HFFc6 (cell line): Measurements from ENCODE around the gene ROBO1. TPM values are rescaled to one million over a fixed set of nuclear protein-coding genes. Genes with fewer than 3 reads are reported as not detected.

Experiments
- DNase-seq: peaks from one replicate; pipeline ENCODE4 v3.0.0-alpha.2; 2018
- H3K27ac Mint-ChIP-seq: 2 replicates; pipeline ENCODE4 v1.8.0; 2020; ENCODE audit warnings: mild to moderate bottlenecking, mixed read lengths
- H3K27me3 Mint-ChIP-seq: 2 replicates; pipeline ENCODE4 v1.8.0; 2021; ENCODE audit warnings: mild to moderate bottlenecking, moderate library complexity, mixed read lengths; ENCODE audit not compliant: insufficient read depth
- H3K36me3 Mint-ChIP-seq: 2 replicates; pipeline ENCODE4 v1.8.0; 2021; ENCODE audit warnings: low read depth, mixed read lengths
- H3K4me1 Mint-ChIP-seq: 2 replicates; pipeline ENCODE4 v1.8.0; 2020; ENCODE audit warnings: low read depth, mixed read lengths
- H3K4me3 Mint-ChIP-seq: 2 replicates; pipeline ENCODE4 v1.8.0; 2020; ENCODE audit warnings: mild to moderate bottlenecking, moderate library complexity, mixed read lengths
- H3K9me3 Mint-ChIP-seq: 2 replicates; pipeline ENCODE4 v1.8.0; 2020; ENCODE audit warnings: mild to moderate bottlenecking, mixed read lengths
- total RNA-seq, 6 experiments: library from RNA; stranded (reverse); fragmentation: NEBNext Ultra II Directional; extraction: Animal tissue kit (Norgen Biotek cat#: 25700); gene quantifications; 2 replicates in 1 of 6; 3 replicates in 5 of 6; pipeline ENCODE4 v1.2.3, GENCODE V29; 2021
- TF ChIP-seq, protein P1 (sequence below): fragments of 200-600 bp; sonication (generic); IDR thresholded peaks from 2 replicates; pipeline ENCODE4 v1.5.0; 2021; ENCODE audit warnings: antibody characterized with exemption, mild to moderate bottlenecking

ROBO1 gene
- total RNA-seq, 6 experiments from 2014 or later, result 38.7 to 51.3 (median 41.7) TPM

- H3K27me3 Mint-ChIP-seq, result no peaks in the 10 kb centered on the region
- no peak overlapping the region for H3K4me3 Mint-ChIP-seq
- H3K9me3 Mint-ChIP-seq, result peaks cover 25% of the 10 kb centered on the region
- H3K36me3 Mint-ChIP-seq, result no peaks in the 10 kb centered on the region
- DNase-seq, result no peak
- TF ChIP-seq, protein P1, sequence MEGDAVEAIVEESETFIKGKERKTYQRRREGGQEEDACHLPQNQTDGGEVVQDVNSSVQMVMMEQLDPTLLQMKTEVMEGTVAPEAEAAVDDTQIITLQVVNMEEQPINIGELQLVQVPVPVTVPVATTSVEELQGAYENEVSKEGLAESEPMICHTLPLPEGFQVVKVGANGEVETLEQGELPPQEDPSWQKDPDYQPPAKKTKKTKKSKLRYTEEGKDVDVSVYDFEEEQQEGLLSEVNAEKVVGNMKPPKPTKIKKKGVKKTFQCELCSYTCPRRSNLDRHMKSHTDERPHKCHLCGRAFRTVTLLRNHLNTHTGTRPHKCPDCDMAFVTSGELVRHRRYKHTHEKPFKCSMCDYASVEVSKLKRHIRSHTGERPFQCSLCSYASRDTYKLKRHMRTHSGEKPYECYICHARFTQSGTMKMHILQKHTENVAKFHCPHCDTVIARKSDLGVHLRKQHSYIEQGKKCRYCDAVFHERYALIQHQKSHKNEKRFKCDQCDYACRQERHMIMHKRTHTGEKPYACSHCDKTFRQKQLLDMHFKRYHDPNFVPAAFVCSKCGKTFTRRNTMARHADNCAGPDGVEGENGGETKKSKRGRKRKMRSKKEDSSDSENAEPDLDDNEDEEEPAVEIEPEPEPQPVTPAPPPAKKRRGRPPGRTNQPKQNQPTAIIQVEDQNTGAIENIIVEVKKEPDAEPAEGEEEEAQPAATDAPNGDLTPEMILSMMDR, result no peak
- no peak overlapping the region for H3K27ac Mint-ChIP-seq
- no peaks in the 10 kb centered on the region for H3K4me1 Mint-ChIP-seq
Measured at GRCh38 chr3:79724206-79724605, 43.6 kb downstream of the ROBO1 start.

DNA sequence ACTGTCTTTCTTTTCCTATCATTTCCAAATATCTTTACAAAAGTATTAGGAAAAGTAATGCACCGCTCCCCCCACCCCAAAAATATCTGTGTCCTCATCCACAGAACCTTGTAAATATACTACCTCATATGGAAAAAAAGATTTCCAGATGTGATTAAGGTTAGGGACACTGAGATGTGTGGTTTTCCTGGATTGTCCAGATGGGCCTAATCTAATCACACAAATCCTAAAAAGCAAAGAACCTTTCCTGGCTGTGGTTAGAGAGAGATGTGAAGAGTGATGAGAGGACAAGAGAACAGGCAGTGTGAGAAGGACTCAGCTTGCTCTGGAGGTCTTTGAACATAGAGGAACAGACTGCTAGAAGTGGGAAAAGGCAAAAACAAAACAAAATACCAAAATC lies 77.7 kb downstream of the ROBO1 start:
- peaks cover 32% of the 10 kb centered on the region for H3K9me3 Mint-ChIP-seq
- no peak overlapping the region for H3K4me3 Mint-ChIP-seq
- no peak overlapping the region for H3K27ac Mint-ChIP-seq
- no peaks in the 10 kb centered on the region for H3K4me1 Mint-ChIP-seq
- no peaks in the 10 kb centered on the region for H3K27me3 Mint-ChIP-seq
- TF ChIP-seq, protein P1, result no peak
- no peaks in the 10 kb centered on the region for H3K36me3 Mint-ChIP-seq
- no peak for DNase-seq

DNA sequence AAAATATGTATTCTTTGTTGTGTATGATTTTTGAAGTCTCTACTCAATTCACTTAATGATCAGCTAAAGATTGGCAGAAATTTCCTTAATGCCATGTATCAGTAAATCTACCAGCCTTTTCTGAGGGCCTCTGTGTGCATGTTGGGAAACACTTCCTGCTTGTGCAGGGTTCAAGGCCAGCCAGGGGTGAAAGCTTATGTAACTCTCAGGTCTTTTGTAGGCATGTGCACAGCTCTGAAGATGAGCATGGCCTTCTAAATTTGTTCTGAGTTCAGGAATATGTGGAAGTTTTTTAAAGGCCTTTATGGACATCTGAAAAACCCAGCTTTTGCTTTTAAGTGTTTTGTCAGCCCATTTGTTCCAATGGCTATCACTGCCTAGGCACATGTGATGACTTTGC lies 82.7 kb downstream of the ROBO1 start:
- TF ChIP-seq, protein P1, result no peak
- Mint-ChIP-seq H3K27me3 (no peaks in the 10 kb centered on the region), H3K36me3 (no peaks in the 10 kb centered on the region), H3K9me3 (peaks cover 48% of the 10 kb centered on the region), H3K4me1 (no peaks in the 10 kb centered on the region), H3K27ac (no peak overlapping the region), H3K4me3 (no peak overlapping the region)
- DNase-seq, result no peak

DNA sequence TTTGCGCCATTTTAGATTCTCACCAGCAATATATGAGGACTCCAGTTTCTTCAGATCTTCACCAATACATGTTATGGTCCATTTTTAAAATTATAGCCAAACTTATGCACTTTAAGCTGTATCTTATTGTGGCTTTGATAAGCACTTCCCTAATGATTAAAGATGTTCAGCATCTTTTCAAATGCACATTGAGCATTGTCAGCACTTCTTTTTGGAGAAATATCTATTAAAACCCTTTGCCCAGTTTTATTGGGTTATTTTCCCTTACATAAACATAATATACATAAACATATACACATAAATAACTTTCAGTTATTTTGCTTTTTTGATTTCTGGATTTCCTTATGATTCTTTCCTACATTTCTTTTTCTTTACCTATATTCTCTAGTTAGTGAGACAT lies 83.8 kb downstream of the ROBO1 start:
- TF ChIP-seq, protein P1, result no peak
- no peak for DNase-seq
- Mint-ChIP-seq H3K4me1 (no peaks in the 10 kb centered on the region), H3K9me3 (peaks cover 46% of the 10 kb centered on the region), H3K27me3 (no peaks in the 10 kb centered on the region), H3K27ac (no peak overlapping the region), H3K36me3 (no peaks in the 10 kb centered on the region), H3K4me3 (no peak overlapping the region)

DNA sequence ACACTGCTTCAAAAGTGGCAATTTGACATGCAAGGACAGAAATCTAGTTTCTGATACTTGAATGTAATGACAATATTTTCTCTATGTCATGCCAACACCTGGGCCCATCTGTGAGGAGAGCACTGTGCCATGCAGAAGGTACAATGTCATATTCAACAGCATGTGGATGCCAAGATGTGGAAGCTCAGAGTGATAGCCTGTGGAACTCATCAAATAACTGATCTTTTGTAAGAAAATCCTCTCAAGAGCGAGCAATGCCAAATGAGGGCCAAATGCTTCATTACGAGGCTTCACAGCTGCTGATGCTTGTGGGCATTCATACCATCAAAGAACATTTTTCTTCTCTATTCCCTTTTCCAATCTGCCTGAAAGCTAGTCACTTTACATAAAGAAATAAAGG lies 95.1 kb downstream of the ROBO1 start:
- no peak for DNase-seq
- Mint-ChIP-seq H3K27me3 (no peaks in the 10 kb centered on the region), H3K27ac (no peak overlapping the region), H3K36me3 (no peaks in the 10 kb centered on the region), H3K4me3 (no peak overlapping the region), H3K9me3 (peaks cover 24% of the 10 kb centered on the region), H3K4me1 (no peaks in the 10 kb centered on the region)
- TF ChIP-seq, protein P1, result no peak

DNA sequence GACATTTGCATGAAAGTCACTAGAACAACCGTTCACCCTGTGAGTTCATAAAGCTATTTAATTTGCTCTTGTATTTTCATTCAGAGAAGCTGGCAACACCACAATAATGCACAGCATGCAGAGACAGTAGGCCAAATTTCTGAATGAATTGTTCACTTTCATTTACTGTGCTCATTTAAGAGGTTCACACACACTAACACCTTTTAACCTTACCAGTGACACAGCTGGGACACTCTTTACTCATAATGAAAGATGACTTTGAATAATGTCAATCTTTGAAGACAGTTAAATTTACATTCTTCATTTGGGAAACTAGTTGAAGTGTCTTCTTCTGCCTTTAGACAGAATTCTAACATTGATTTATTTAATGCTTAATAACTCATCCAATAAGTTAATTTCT lies 95.7 kb downstream of the ROBO1 start:
- Mint-ChIP-seq H3K9me3 (peaks cover 21% of the 10 kb centered on the region), H3K27ac (no peak overlapping the region), H3K27me3 (no peaks in the 10 kb centered on the region), H3K36me3 (no peaks in the 10 kb centered on the region), H3K4me1 (no peaks in the 10 kb centered on the region), H3K4me3 (no peak overlapping the region)
- DNase-seq, result no peak
- TF ChIP-seq, protein P1, result no peak
